GM23248 (cell line): ENCODE data around the gene MKRN2OS.

Source experiments
- EZH2 ChIP-seq: fragments of 200-600 bp; sonication (generic); IDR thresholded peaks from 2 replicates; pipeline ENCODE4 v1.6.1; 2018; ENCODE audit warnings: antibody characterized with exemption, mild to moderate bottlenecking; ENCODE audit not compliant: insufficient read depth, poor library complexity, severe bottlenecking
- EZH2phosphoT487 ChIP-seq: fragments of 200-600 bp; sonication (generic); IDR thresholded peaks from 2 replicates; pipeline ENCODE4 v1.6.1; 2018; ENCODE audit warnings: antibody characterized with exemption, moderate library complexity, mild to moderate bottlenecking, low read depth; ENCODE audit not compliant: insufficient read depth

GRCh38 chr3:12515631-12516030 is 29.7 kb downstream of the MKRN2OS start:
- no peak for TF ChIP-seq EZH2
- TF ChIP-seq EZH2phosphoT487, result no peak
